B cell (primary cell): ENCODE data around the gene RNF32. TPM values are rescaled to one million over a fixed set of nuclear protein-coding genes. Genes with fewer than 3 reads are reported as not detected.

Experiments used
- ATAC-seq: fragments of 200-7000 bp; cut with Tn5 transposase; one replicate; pipeline ENCODE4 v1.10.0; 2021; ENCODE audit warnings: low read depth, mild to moderate bottlenecking, moderate number of reproducible peaks, moderate library complexity
- CTCF ChIA-PET: fragments of 350-600 bp; sonication (Branson Sonifier 250); formaldehyde crosslinking; loops from one replicate; lab custom pipeline; 2021; ENCODE audit warnings: antibody characterized with exemption, inconsistent platforms; lab: Charles Lee
- POLR2A ChIA-PET: fragments of 350-600 bp; sonication (Branson Sonifier 250); formaldehyde crosslinking; loops from one replicate; lab custom pipeline; 2021; ENCODE audit warnings: antibody characterized with exemption; lab: Charles Lee
- DNase-seq: peaks from one replicate; pipeline ENCODE4 v3.0.0; 2013
- H2AFZ ChIP-seq: 2 replicates; pipeline ENCODE4 v1.6.1; 2012; ENCODE audit warnings: mild to moderate bottlenecking, low read depth, low read length; ENCODE audit not compliant: insufficient read depth, poor library complexity, severe bottlenecking
- H3K27ac ChIP-seq, 2 donors: 1 replicate in 1 of 2; 2 replicates in 1 of 2; pipeline ENCODE4 v1.5.1; 2012 to 2013; ENCODE audit warnings: low read length in 2 of 2, mild to moderate bottlenecking in 2 of 2, moderate library complexity in 1 of 2
- H3K27me3 ChIP-seq, 4 experiments: fragments of 200-600 bp in 1 of 4; sonication (generic) in 1 of 4; replicated peaks in 1 of 4; 1 replicate in 2 of 4; 2 replicates in 2 of 4; pipeline versions ENCODE4 v1.6.1 to v1.7.0; 2013 to 2016; ENCODE audit warnings: low read length in 3 of 4, mild to moderate bottlenecking in 2 of 4, mixed read lengths in 1 of 4, moderate library complexity in 1 of 4; ENCODE audit not compliant: insufficient read depth in 4 of 4, control insufficient read depth in 3 of 4; ENCODE audit errors: control extremely low read depth in 1 of 4
- H3K36me3 ChIP-seq, 2 experiments: replicated peaks in 1 of 2; 1 replicate in 1 of 2; 2 replicates in 1 of 2; pipeline versions ENCODE4 v1.6.1 to v1.7.1; 2013; ENCODE audit warnings: low read length in 1 of 2; ENCODE audit not compliant: insufficient read depth in 2 of 2, control insufficient read depth in 1 of 2; ENCODE audit errors: control extremely low read depth in 1 of 2, extremely low read depth in 1 of 2
- H3K4me1 ChIP-seq, 2 donors: fragments of 200-600 bp in 1 of 2; sonication (generic) in 1 of 2; 1 replicate in 1 of 2; 2 replicates in 1 of 2; pipeline versions ENCODE4 v1.5.1 to v1.6.1; 2013 to 2017; ENCODE audit warnings: low read length in 2 of 2; ENCODE audit not compliant: control insufficient read depth in 2 of 2, insufficient read depth in 2 of 2
- H3K4me2 ChIP-seq: replicated peaks from 2 replicates; pipeline ENCODE3; 2012; ENCODE audit warnings: mild to moderate bottlenecking, low read depth, low read length; ENCODE audit not compliant: poor library complexity, severe bottlenecking
- H3K4me3 ChIP-seq, 5 experiments: fragments of 200-600 bp in 1 of 5; sonication (generic) in 1 of 5; 1 replicate in 3 of 5; 2 replicates in 2 of 5; pipeline versions ENCODE4 v1.5.1 to v1.7.0; 2011 to 2016; ENCODE audit warnings: low read length in 4 of 5, mild to moderate bottlenecking in 4 of 5, low read depth in 2 of 5, control low read depth in 1 of 5, moderate library complexity in 1 of 5; ENCODE audit not compliant: insufficient read depth in 1 of 5; ENCODE audit errors: control extremely low read depth in 1 of 5, extremely low read depth in 1 of 5
- H3K79me2 ChIP-seq: fragments of 200-600 bp; sonication (generic); one replicate; pipeline ENCODE4 v1.6.0; 2016; ENCODE audit warnings: low read length; ENCODE audit not compliant: control insufficient read depth, insufficient read depth
- H3K9ac ChIP-seq: fragments of 200-600 bp; sonication (generic); 2 replicates; pipeline ENCODE4 v1.6.1; 2017; ENCODE audit warnings: mild to moderate bottlenecking, low read length, moderate library complexity
- H3K9me3 ChIP-seq, 3 donors: one replicate each; pipeline versions ENCODE4 v1.6.1 to v1.7.1; 2013; ENCODE audit warnings: low read length in 2 of 3; ENCODE audit not compliant: control insufficient read depth in 2 of 3, insufficient read depth in 1 of 3; ENCODE audit errors: control extremely low read depth in 1 of 3
- H4K20me1 ChIP-seq: 2 replicates; pipeline ENCODE4 v1.6.0; 2012; ENCODE audit warnings: mild to moderate bottlenecking, low read length; ENCODE audit not compliant: insufficient read depth, control insufficient read depth, poor library complexity, severe bottlenecking
- H3K27ac Mint-ChIP-seq: one replicate; pipeline ENCODE4 v1.8.0; 2021; ENCODE audit warnings: mixed read lengths
- H3K27me3 Mint-ChIP-seq: one replicate; pipeline ENCODE4 v1.8.0; 2021; ENCODE audit warnings: mixed read lengths
- H3K4me1 Mint-ChIP-seq: one replicate; pipeline ENCODE4 v1.8.0; 2021; ENCODE audit warnings: mixed read lengths
- H3K4me3 Mint-ChIP-seq: one replicate; pipeline ENCODE4 v1.8.0; 2021; ENCODE audit warnings: mixed read lengths
- H3K9me3 Mint-ChIP-seq: one replicate; pipeline ENCODE4 v1.8.0; 2022; ENCODE audit warnings: mixed read lengths; ENCODE audit not compliant: insufficient read depth
- CTCF ChIP-seq: fragments of 200-600 bp; IDR thresholded peaks from one replicate; pipeline ENCODE4 v1.8.0; 2022; ENCODE audit warnings: antibody characterized with exemption, mild to moderate bottlenecking
- EZH2 ChIP-seq: IDR thresholded peaks from 2 replicates; pipeline ENCODE4 v1.6.1; 2012; ENCODE audit warnings: borderline replicate concordance, low read depth, mild to moderate bottlenecking, moderate library complexity, low read length; ENCODE audit not compliant: insufficient read depth, poor library complexity, severe bottlenecking
- WGBS: methylation state at CpG from one replicate; pipeline ENCODE4 v1.1.5; 2013; ENCODE audit warnings: missing lambda C conversion rate; ENCODE audit not compliant: insufficient coverage; 5-methylcytosine and 5-hydroxymethylcytosine counted together
- intact Hi-C: fragments of 100-400 bp; cut with micrococcal nuclease; formaldehyde crosslinking; loops from one replicate; pipeline ENCODE4 v1.10.0; 2022
- polyA plus RNA-seq: library from polyadenylated mRNA; depleted of rRNA; stranded (reverse); fragments of >200 nt; gene quantifications from 2 replicates; pipeline ENCODE4 v1.2.3, GENCODE V29; 2012
- total RNA-seq, 2 donors: library from RNA; stranded (reverse); fragments of 120-200 nt in 1 of 2; gene quantifications; 1 replicate in 1 of 2; 2 replicates in 1 of 2; pipeline versions ENCODE4 v1.2.3 to v1.2.4, GENCODE V29; 2013 to 2022

RNF32 gene
- total and polyA plus RNA-seq, 2 donors (not counting 1 experiment from before 2014, with no cell fraction given), result 1.6 to 2.3 TPM

- DNase-seq (no peak), ATAC-seq (no peak)
- Mint-ChIP-seq H3K9me3 (no peaks in the 10 kb centered on the region), H3K27ac (no peak overlapping the region), H3K27me3 (no peaks in the 10 kb centered on the region), H3K4me1 (no peaks in the 10 kb centered on the region), H3K4me3 (no peak overlapping the region)
- Histone ChIP-seq H3K27me3 (no peaks in the 10 kb centered on the region), H3K9me3 (no peaks in the 10 kb centered on the region), H3K4me1 (no peaks in the 10 kb centered on the region), H3K36me3 (peaks cover 0 to 12% of the 10 kb centered on the region in 2 experiments), H3K27ac (no peak overlapping the region), H3K79me2 (no peaks in the 10 kb centered on the region), H3K4me2 (no peak overlapping the region), H3K4me3 (no peak overlapping the region), H2AFZ (no peak overlapping the region), H3K9ac (no peak overlapping the region), H4K20me1 (no peaks in the 10 kb centered on the region)
- intact Hi-C loops, result no loop called here
- WGBS, result 96% methylated on average over 10 of the region's 10 CpGs
- POLR2A ChIA-PET, result no interaction called here
- TF ChIP-seq EZH2 (no peak), CTCF (no peak)
- CTCF ChIA-PET, result no interaction called here
Measured at GRCh38 chr7:156684251-156684650, 43.7 kb downstream of the RNF32 start.

GRCh38 chr7:156684661-156685060 is 44.1 kb downstream of the RNF32 start:
- 94% methylated on average over 4 of the region's 4 CpGs for WGBS
- ChIA-PET CTCF (no interaction called here), POLR2A (no interaction called here)
- H4K20me1 ChIP-seq, result no peaks in the 10 kb centered on the region
- no peaks in the 10 kb centered on the region for H3K9me3 ChIP-seq
- intact Hi-C loops, result no loop called here
- TF ChIP-seq EZH2 (no peak), CTCF (no peak)
- no peaks in the 10 kb centered on the region for H3K4me1 ChIP-seq
- H3K9ac ChIP-seq, result no peak overlapping the region
- H3K27me3 ChIP-seq, result no peaks in the 10 kb centered on the region
- Mint-ChIP-seq H3K27ac (no peak overlapping the region), H3K4me3 (no peak overlapping the region), H3K27me3 (no peaks in the 10 kb centered on the region), H3K9me3 (no peaks in the 10 kb centered on the region), H3K4me1 (no peaks in the 10 kb centered on the region)
- no peak overlapping the region for H2AFZ ChIP-seq
- H3K27ac ChIP-seq, result no peak overlapping the region
- DNase-seq (no peak), ATAC-seq (no peak)
- no peak overlapping the region for H3K4me2 ChIP-seq
- H3K79me2 ChIP-seq, result no peaks in the 10 kb centered on the region
- peaks cover 0 to 9% of the 10 kb centered on the region in 2 experiments for H3K36me3 ChIP-seq
- no peak overlapping the region for H3K4me3 ChIP-seq
